Measurements from ENCODE around the gene ULK3.

Gene ULK3

GRCh38 chr15:74839526-74840395 lies 3.2 kb downstream of the ULK3 start:
- no peak for DNase-seq

GRCh38 chr15:74838746-74839525 lies 4.0 kb downstream of the ULK3 start:
- no peak for DNase-seq

- no peak for DNase-seq
Observed at GRCh38 chr15:74838137-74838516, 4.8 kb downstream of the ULK3 start.

GRCh38 chr15:74837482-74838136 lies 5.3 kb downstream of the ULK3 start:
- DNase-seq, result no peak

GRCh38 chr15:74836846-74837245 lies 6.1 kb downstream of the ULK3 start:
- no peak for DNase-seq

GRCh38 chr15:74835312-74835823 lies 7.6 kb downstream of the ULK3 start:
- no peak for DNase-seq

GRCh38 chr15:74833376-74834107 lies 9.4 kb downstream of the ULK3 start:
- no peak for DNase-seq

GRCh38 chr15:74832826-74833225 lies 10.1 kb downstream of the ULK3 start:
- DNase-seq, result no peak

GRCh38 chr15:74831813-74832495 lies 11.0 kb downstream of the ULK3 start:
- no peak for DNase-seq

GRCh38 chr15:74830868-74831267 lies 12.1 kb downstream of the ULK3 start:
- DNase-seq, result no peak

- no peak for DNase-seq
Observed at GRCh38 chr15:74829991-74830390, 13.0 kb downstream of the ULK3 start.

GRCh38 chr15:74829486-74829885 lies 13.5 kb downstream of the ULK3 start:
- no peak for DNase-seq

GRCh38 chr15:74828835-74829234 lies 14.1 kb downstream of the ULK3 start:
- no peak for DNase-seq

- DNase-seq, result no peak
Observed at GRCh38 chr15:74827614-74828013, 15.3 kb downstream of the ULK3 start.

GRCh38 chr15:74826921-74827320 lies 16.0 kb downstream of the ULK3 start:
- DNase-seq, result no peak

GRCh38 chr15:74826364-74826819 lies 16.6 kb downstream of the ULK3 start, which contains the start of gene CPLX3:
TSS of gene CPLX3 (plus strand) at chr15:74826627. CDS start at chr15:74826704, 77 bp downstream.
- DNase-seq, result no peak

- no peak for DNase-seq
Observed at GRCh38 chr15:74825866-74826265, 17.1 kb downstream of the ULK3 start.

- no peak for DNase-seq
Observed at GRCh38 chr15:74824976-74825375, 18.0 kb downstream of the ULK3 start.

- no peak for DNase-seq
Observed at GRCh38 chr15:74823324-74823723, 19.6 kb downstream of the ULK3 start.

GRCh38 chr15:74822233-74822632 lies 20.7 kb downstream of the ULK3 start:
- DNase-seq, result no peak

- DNase-seq, result no peak
Observed at GRCh38 chr15:74821790-74822158, 21.2 kb downstream of the ULK3 start.
